Skeletal muscle satellite cell (primary cell): ENCODE measurements around the gene CNTN4.

Experiments
- H3K27me3 ChIP-seq: 2 replicates; pipeline ENCODE4 v1.7.0; 2013; ENCODE audit warnings: low read length; ENCODE audit not compliant: control insufficient read depth, insufficient read depth
- H3K36me3 ChIP-seq: 2 replicates; pipeline ENCODE4 v1.7.0; 2013; ENCODE audit warnings: mild to moderate bottlenecking, control low read depth, low read length; ENCODE audit not compliant: insufficient read depth
- H3K4me1 ChIP-seq: 2 replicates; pipeline ENCODE4 v1.7.0; 2013; ENCODE audit warnings: low read length; ENCODE audit not compliant: control insufficient read depth, insufficient read depth
- H3K4me2 ChIP-seq: 2 replicates; pipeline ENCODE4 v1.7.0; 2013; ENCODE audit warnings: mild to moderate bottlenecking, low read length
- H3K4me3 ChIP-seq: 2 replicates; pipeline ENCODE4 v1.7.0; 2013; ENCODE audit warnings: low read length
- H3K9ac ChIP-seq: 2 replicates; pipeline ENCODE4 v1.7.0; 2013; ENCODE audit warnings: mild to moderate bottlenecking, low read depth, low read length, moderate library complexity
- H3K9me3 ChIP-seq: replicated peaks from 2 replicates; pipeline ENCODE4 v1.7.0; 2013; ENCODE audit warnings: mild to moderate bottlenecking, control low read depth, low read length

Gene CNTN4

GRCh38 chr3:2485027-2485375 lies 386.3 kb downstream of the CNTN4 start:
- Histone ChIP-seq H3K9me3 (peaks cover 7% of the 10 kb centered on the region), H3K4me3 (no peak overlapping the region), H3K4me1 (no peaks in the 10 kb centered on the region), H3K36me3 (no peaks in the 10 kb centered on the region), H3K4me2 (no peak overlapping the region), H3K9ac (no peak overlapping the region), H3K27me3 (no peaks in the 10 kb centered on the region)

GRCh38 chr3:2495746-2496145 lies 397.1 kb downstream of the CNTN4 start:
- H3K4me1 ChIP-seq: no peaks in the 10 kb centered on the region
- no peak overlapping the region for H3K4me3 ChIP-seq
- H3K36me3 ChIP-seq: no peaks in the 10 kb centered on the region
- H3K9ac ChIP-seq: no peak overlapping the region
- H3K4me2 ChIP-seq: no peak overlapping the region
- peaks cover 7% of the 10 kb centered on the region for H3K9me3 ChIP-seq
- H3K27me3 ChIP-seq: no peaks in the 10 kb centered on the region

GRCh38 chr3:2504912-2505311 lies 406.2 kb downstream of the CNTN4 start:
- H3K27me3 ChIP-seq: no peaks in the 10 kb centered on the region
- H3K4me1 ChIP-seq: no peaks in the 10 kb centered on the region
- no peak overlapping the region for H3K4me3 ChIP-seq
- no peak overlapping the region for H3K9ac ChIP-seq
- H3K9me3 ChIP-seq: peaks cover 5% of the 10 kb centered on the region
- no peaks in the 10 kb centered on the region for H3K36me3 ChIP-seq
- no peak overlapping the region for H3K4me2 ChIP-seq

GRCh38 chr3:2506776-2507175 lies 408.1 kb downstream of the CNTN4 start:
- no peak overlapping the region for H3K9ac ChIP-seq
- H3K9me3 ChIP-seq: peaks cover 5% of the 10 kb centered on the region
- no peak overlapping the region for H3K4me3 ChIP-seq
- H3K4me2 ChIP-seq: no peak overlapping the region
- no peaks in the 10 kb centered on the region for H3K4me1 ChIP-seq
- no peaks in the 10 kb centered on the region for H3K36me3 ChIP-seq
- no peaks in the 10 kb centered on the region for H3K27me3 ChIP-seq

GRCh38 chr3:2510591-2511145 lies 412.0 kb downstream of the CNTN4 start:
- Histone ChIP-seq H3K27me3 (no peaks in the 10 kb centered on the region), H3K4me2 (no peak overlapping the region), H3K9me3 (peaks cover 5% of the 10 kb centered on the region), H3K36me3 (no peaks in the 10 kb centered on the region), H3K4me1 (no peaks in the 10 kb centered on the region), H3K9ac (no peak overlapping the region), H3K4me3 (no peak overlapping the region)

- Histone ChIP-seq H3K9ac (no peak overlapping the region), H3K36me3 (no peaks in the 10 kb centered on the region), H3K4me3 (no peak overlapping the region), H3K9me3 (peaks cover 5% of the 10 kb centered on the region), H3K27me3 (no peaks in the 10 kb centered on the region), H3K4me2 (no peak overlapping the region), H3K4me1 (no peaks in the 10 kb centered on the region)
These were observed 412.7 kb downstream of the CNTN4 start for GRCh38 chr3:2511356-2511755.

GRCh38 chr3:2512881-2513280 lies 414.2 kb downstream of the CNTN4 start:
- Histone ChIP-seq H3K9me3 (peaks cover 8% of the 10 kb centered on the region), H3K36me3 (no peaks in the 10 kb centered on the region), H3K9ac (no peak overlapping the region), H3K4me1 (no peaks in the 10 kb centered on the region), H3K4me2 (no peak overlapping the region), H3K27me3 (no peaks in the 10 kb centered on the region), H3K4me3 (no peak overlapping the region)

GRCh38 chr3:2513986-2514385 lies 415.3 kb downstream of the CNTN4 start:
- no peaks in the 10 kb centered on the region for H3K4me1 ChIP-seq
- no peaks in the 10 kb centered on the region for H3K36me3 ChIP-seq
- H3K4me3 ChIP-seq: no peak overlapping the region
- H3K9ac ChIP-seq: no peak overlapping the region
- H3K27me3 ChIP-seq: no peaks in the 10 kb centered on the region
- H3K4me2 ChIP-seq: no peak overlapping the region
- peaks cover 9% of the 10 kb centered on the region for H3K9me3 ChIP-seq

GRCh38 chr3:2516762-2517441 lies 418.2 kb downstream of the CNTN4 start:
- no peaks in the 10 kb centered on the region for H3K27me3 ChIP-seq
- peaks cover 8% of the 10 kb centered on the region for H3K9me3 ChIP-seq
- H3K4me1 ChIP-seq: no peaks in the 10 kb centered on the region
- no peak overlapping the region for H3K4me2 ChIP-seq
- H3K4me3 ChIP-seq: no peak overlapping the region
- no peak overlapping the region for H3K9ac ChIP-seq
- H3K36me3 ChIP-seq: no peaks in the 10 kb centered on the region

- Histone ChIP-seq H3K9me3 (peaks cover 8% of the 10 kb centered on the region), H3K4me2 (no peak overlapping the region), H3K27me3 (no peaks in the 10 kb centered on the region), H3K4me3 (no peak overlapping the region), H3K9ac (no peak overlapping the region), H3K36me3 (no peaks in the 10 kb centered on the region), H3K4me1 (no peaks in the 10 kb centered on the region)
These were observed 419.0 kb downstream of the CNTN4 start for GRCh38 chr3:2517500-2518172.

- Histone ChIP-seq H3K4me3 (no peak overlapping the region), H3K27me3 (no peaks in the 10 kb centered on the region), H3K9ac (no peak overlapping the region), H3K36me3 (no peaks in the 10 kb centered on the region), H3K4me2 (no peak overlapping the region), H3K4me1 (no peaks in the 10 kb centered on the region), H3K9me3 (peaks cover 12% of the 10 kb centered on the region)
These were observed 424.7 kb downstream of the CNTN4 start for GRCh38 chr3:2523281-2523836.
